Vagina (tissue), 2 donors: ENCODE data around the gene CAMSAP2. TPM values are rescaled to one million over a fixed set of nuclear protein-coding genes. Genes with fewer than 3 reads are reported as not detected.

Experiments used
- DNase-seq, 2 donors: peaks; one replicate each; pipeline ENCODE4 v3.0.0-alpha.2; 2017; ENCODE audit errors: extremely low spot score in 2 of 2
- H3K27ac ChIP-seq: fragments of 200-600 bp; sonication (generic); one replicate; pipeline ENCODE4 v1.5.1; 2019
- H3K27me3 ChIP-seq: fragments of 200-600 bp; sonication (generic); one replicate; pipeline ENCODE4 v1.5.1; 2019
- H3K36me3 ChIP-seq, 2 donors: fragments of 200-600 bp; sonication (generic); one replicate each; pipeline ENCODE4 v1.5.1; 2017 to 2019
- H3K4me1 ChIP-seq: fragments of 200-600 bp; sonication (generic); one replicate; pipeline ENCODE4 v1.5.1; 2019
- H3K4me3 ChIP-seq, 2 donors: fragments of 200-600 bp; sonication (generic); 1 replicate in 1 of 2; 2 replicates in 1 of 2; pipeline ENCODE4 v1.5.1; 2016 to 2019
- H3K9me3 ChIP-seq: fragments of 200-600 bp; sonication (generic); one replicate; pipeline ENCODE4 v1.5.1; 2019
- POLR2A ChIP-seq, 2 donors: fragments of 450-650 bp; IDR thresholded peaks; one replicate each; pipeline ENCODE4 v1.6.1; 2017; ENCODE audit warnings: antibody characterized with exemption in 2 of 2, mild to moderate bottlenecking in 2 of 2, moderate library complexity in 2 of 2
- POLR2AphosphoS5 ChIP-seq, 2 donors: sonication (generic); formaldehyde crosslinking; IDR thresholded peaks; one replicate each; pipeline ENCODE4 v1.9.0; 2017; ENCODE audit warnings: antibody characterized with exemption in 2 of 2, mild to moderate bottlenecking in 2 of 2, low read depth in 1 of 2; ENCODE audit not compliant: insufficient read depth in 1 of 2
- intact Hi-C: fragments of 100-400 bp; cut with DNase I; formaldehyde crosslinking; loops from one replicate; pipeline ENCODE4 v1.15.1; 2023
- total RNA-seq: library from RNA; depleted of rRNA; stranded (reverse); fragments of >200 nt; gene quantifications from one replicate; pipeline ENCODE4 v1.2.3, GENCODE V29; 2016
- TF ChIP-seq, protein P1 (sequence below), 3 experiments: fragments of 450-650 bp in 2 of 3; fragments of 200-600 bp in 1 of 3; sonication (generic) in 1 of 3; IDR thresholded peaks; one replicate each; pipeline ENCODE4 v1.5.1; 2017 to 2019; ENCODE audit warnings: antibody characterized with exemption in 3 of 3, mild to moderate bottlenecking in 2 of 3, moderate library complexity in 2 of 3

Gene CAMSAP2
- total RNA-seq, 1 donor from 2014 or later, result 30.0 TPM

DNA sequence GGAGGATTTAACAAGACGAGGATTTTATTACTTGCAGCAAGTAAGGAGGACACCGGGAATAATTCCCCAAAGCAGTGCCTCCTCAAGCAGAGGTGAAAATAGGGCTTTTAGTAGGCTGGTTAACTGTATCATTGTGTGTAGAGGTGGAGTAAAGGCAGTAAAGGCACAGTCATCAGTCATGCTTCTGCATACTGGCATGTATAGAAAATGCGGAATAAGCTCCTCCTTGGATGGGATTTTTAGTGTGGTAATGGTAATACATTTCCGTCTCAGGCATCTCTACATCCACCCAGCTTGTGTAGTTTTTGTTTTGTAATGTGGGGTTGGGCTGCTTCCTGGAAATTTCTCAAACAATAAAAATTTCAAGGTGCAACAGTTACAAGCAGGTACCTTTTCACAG, 106.7 kb downstream of the CAMSAP2 start:
- no peak for DNase-seq
- no peak overlapping the region for H3K27ac ChIP-seq
- intact Hi-C loops, result no loop called here
- TF ChIP-seq POLR2A (IDR thresholded peaks at IDR 0.05) (no peak), POLR2AphosphoS5 (IDR thresholded peaks at IDR 0.05; ENCODE audit: insufficient read depth in 1 of 2, low read depth in 1 of 2) (no peak)
- TF ChIP-seq, protein P1, sequence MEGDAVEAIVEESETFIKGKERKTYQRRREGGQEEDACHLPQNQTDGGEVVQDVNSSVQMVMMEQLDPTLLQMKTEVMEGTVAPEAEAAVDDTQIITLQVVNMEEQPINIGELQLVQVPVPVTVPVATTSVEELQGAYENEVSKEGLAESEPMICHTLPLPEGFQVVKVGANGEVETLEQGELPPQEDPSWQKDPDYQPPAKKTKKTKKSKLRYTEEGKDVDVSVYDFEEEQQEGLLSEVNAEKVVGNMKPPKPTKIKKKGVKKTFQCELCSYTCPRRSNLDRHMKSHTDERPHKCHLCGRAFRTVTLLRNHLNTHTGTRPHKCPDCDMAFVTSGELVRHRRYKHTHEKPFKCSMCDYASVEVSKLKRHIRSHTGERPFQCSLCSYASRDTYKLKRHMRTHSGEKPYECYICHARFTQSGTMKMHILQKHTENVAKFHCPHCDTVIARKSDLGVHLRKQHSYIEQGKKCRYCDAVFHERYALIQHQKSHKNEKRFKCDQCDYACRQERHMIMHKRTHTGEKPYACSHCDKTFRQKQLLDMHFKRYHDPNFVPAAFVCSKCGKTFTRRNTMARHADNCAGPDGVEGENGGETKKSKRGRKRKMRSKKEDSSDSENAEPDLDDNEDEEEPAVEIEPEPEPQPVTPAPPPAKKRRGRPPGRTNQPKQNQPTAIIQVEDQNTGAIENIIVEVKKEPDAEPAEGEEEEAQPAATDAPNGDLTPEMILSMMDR (IDR thresholded peaks at IDR 0.05), result no peak
- H3K4me1 ChIP-seq, result no peaks in the 10 kb centered on the region
- peaks cover 0 to 32% of the 10 kb centered on the region in 2 donors for H3K36me3 ChIP-seq
- no peak overlapping the region for H3K4me3 ChIP-seq
- H3K9me3 ChIP-seq, result no peaks in the 10 kb centered on the region
- no peaks in the 10 kb centered on the region for H3K27me3 ChIP-seq

GRCh38 chr1:200846398-200846797, 107.7 kb downstream of the CAMSAP2 start:
- H3K9me3 ChIP-seq, result no peaks in the 10 kb centered on the region
- H3K4me1 ChIP-seq, result no peaks in the 10 kb centered on the region
- TF ChIP-seq POLR2A (IDR thresholded peaks at IDR 0.05) (no peak), POLR2AphosphoS5 (IDR thresholded peaks at IDR 0.05; ENCODE audit: insufficient read depth in 1 of 2, low read depth in 1 of 2) (no peak)
- TF ChIP-seq, protein P1 (IDR thresholded peaks at IDR 0.05), result no peak
- no peak overlapping the region for H3K27ac ChIP-seq
- H3K4me3 ChIP-seq, result no peak overlapping the region
- H3K27me3 ChIP-seq, result no peaks in the 10 kb centered on the region
- intact Hi-C loops, result no loop called here
- DNase-seq, result no peak
- H3K36me3 ChIP-seq, result peaks cover 0 to 35% of the 10 kb centered on the region in 2 donors

GRCh38 chr1:200849430-200849829, 110.7 kb downstream of the CAMSAP2 start:
- DNase-seq, result no peak
- Histone ChIP-seq H3K9me3 (no peaks in the 10 kb centered on the region), H3K27ac (no peak overlapping the region), H3K36me3 (peaks cover 0 to 54% of the 10 kb centered on the region in 2 donors), H3K4me1 (no peaks in the 10 kb centered on the region), H3K4me3 (no peak overlapping the region), H3K27me3 (no peaks in the 10 kb centered on the region)
- TF ChIP-seq POLR2AphosphoS5 (IDR thresholded peaks at IDR 0.05; ENCODE audit: insufficient read depth in 1 of 2, low read depth in 1 of 2), result no peak
- TF ChIP-seq, protein P1 (IDR thresholded peaks at IDR 0.05), result no peak
- no peak for TF ChIP-seq POLR2A (IDR thresholded peaks at IDR 0.05)
- intact Hi-C loops, result no loop called here

DNA sequence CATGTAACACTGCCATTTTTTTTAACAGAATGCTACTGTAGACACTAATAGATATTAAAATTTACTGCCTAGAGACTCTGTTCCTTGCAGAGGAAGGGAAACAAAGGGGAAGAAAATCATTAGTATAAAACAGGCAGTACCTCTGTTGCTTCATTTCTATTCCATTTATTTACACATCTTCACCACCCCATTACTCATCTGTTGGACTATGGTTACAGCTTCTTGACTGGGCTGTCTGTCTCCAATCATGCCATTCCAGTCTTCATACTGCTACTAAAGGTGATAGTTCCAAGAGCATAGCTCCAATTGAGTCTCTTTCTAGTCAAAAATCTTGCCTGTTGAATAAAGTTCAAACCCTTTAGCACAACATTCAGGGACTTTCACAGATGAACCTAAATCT, 111.9 kb downstream of the CAMSAP2 start:
- H3K27ac ChIP-seq, result no peak overlapping the region
- intact Hi-C loops, result no loop called here
- H3K36me3 ChIP-seq, result peaks cover 0 to 65% of the 10 kb centered on the region in 2 donors
- no peak for DNase-seq
- no peaks in the 10 kb centered on the region for H3K4me1 ChIP-seq
- no peaks in the 10 kb centered on the region for H3K9me3 ChIP-seq
- H3K4me3 ChIP-seq, result no peak overlapping the region
- no peaks in the 10 kb centered on the region for H3K27me3 ChIP-seq
- no peak for TF ChIP-seq POLR2AphosphoS5 (IDR thresholded peaks at IDR 0.05; ENCODE audit: insufficient read depth in 1 of 2, low read depth in 1 of 2)
- no peak for TF ChIP-seq POLR2A (IDR thresholded peaks at IDR 0.05)
- TF ChIP-seq, protein P1 (IDR thresholded peaks at IDR 0.05), result no peak

DNA sequence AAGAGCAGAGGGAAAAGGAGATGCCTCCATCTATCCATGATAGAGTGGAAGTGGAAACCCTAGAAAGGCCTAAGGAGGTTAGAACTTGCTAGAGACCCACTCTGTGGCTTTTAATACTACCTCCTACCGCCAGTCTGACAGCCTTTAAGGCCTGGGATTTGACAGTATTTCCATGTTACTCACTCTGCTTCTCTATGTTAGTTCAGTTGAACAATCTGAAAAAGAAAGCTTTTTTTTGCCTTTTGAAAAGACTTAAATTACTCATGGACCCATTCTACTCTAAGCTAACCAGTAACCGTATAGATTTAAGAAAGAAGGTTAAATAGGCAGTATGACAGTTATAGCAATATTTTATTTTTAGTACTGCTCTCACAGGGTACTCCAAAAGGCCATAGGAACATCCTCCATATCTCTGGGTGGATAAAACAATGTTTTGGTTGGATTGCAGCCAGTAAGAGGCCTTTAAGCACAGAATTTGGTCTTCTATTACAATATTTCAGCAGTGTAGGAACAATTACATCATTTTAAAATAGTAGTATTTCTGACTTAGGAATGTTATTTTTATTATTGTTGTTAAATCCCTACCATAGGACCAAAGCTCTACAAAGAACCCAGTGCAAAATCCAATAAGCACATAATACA, 118.1 kb downstream of the CAMSAP2 start:
- H3K27ac ChIP-seq, result no peak overlapping the region
- H3K27me3 ChIP-seq, result no peaks in the 10 kb centered on the region
- H3K36me3 ChIP-seq, result peaks cover 0 to 57% of the 10 kb centered on the region in 2 donors
- intact Hi-C loops, result no loop called here
- no peak for DNase-seq
- no peak for TF ChIP-seq POLR2A (IDR thresholded peaks at IDR 0.05)
- TF ChIP-seq POLR2AphosphoS5 (IDR thresholded peaks at IDR 0.05; ENCODE audit: insufficient read depth in 1 of 2, low read depth in 1 of 2), result no peak
- TF ChIP-seq, protein P1 (IDR thresholded peaks at IDR 0.05), result no peak
- H3K4me1 ChIP-seq, result no peaks in the 10 kb centered on the region
- H3K4me3 ChIP-seq, result no peak overlapping the region
- H3K9me3 ChIP-seq, result no peaks in the 10 kb centered on the region
